ENCODE data around the gene EXOC6.

Gene EXOC6

GRCh38 chr10:93079663-93080349 lies 231.5 kb downstream of the EXOC6 start:
- Histone ChIP-seq H3K9me3 (peaks cover 2% of the 10 kb centered on the region; the same call in 1 of the 2 replicates), H3K4me2 (no peak overlapping the region), H3K27ac (no peak overlapping the region), H3K9ac (no peak overlapping the region), H3K27me3 (peaks cover 11% of the 10 kb centered on the region), H3K4me3 (no peak overlapping the region), H3K4me1 (peaks cover under 1% of the 10 kb centered on the region; the same call in 1 of the 2 replicates), H3K36me3 (no peaks in the 10 kb centered on the region), H4K20me1 (no peaks in the 10 kb centered on the region)
- TF ChIP-seq Cebpa-rat (IDR thresholded peaks at IDR 0.05), result no peak

- Histone ChIP-seq H3K27ac (no peak overlapping the region), H3K27me3 (peaks cover 5% of the 10 kb centered on the region; the same call in 1 of the 2 replicates), H4K20me1 (no peaks in the 10 kb centered on the region), H3K36me3 (no peaks in the 10 kb centered on the region), H3K9ac (no peak overlapping the region), H3K4me2 (no peak overlapping the region), H3K4me3 (no peak overlapping the region), H3K9me3 (no peaks in the 10 kb centered on the region), H3K4me1 (peaks cover 7% of the 10 kb centered on the region)
- no peak for TF ChIP-seq Cebpa-rat (IDR thresholded peaks at IDR 0.05)
Measured at GRCh38 chr10:93080350-93081046, 232.2 kb downstream of the EXOC6 start.

- no peaks in the 10 kb centered on the region for H3K36me3 ChIP-seq
- H3K4me2 ChIP-seq, result no peak overlapping the region
- no peaks in the 10 kb centered on the region for H4K20me1 ChIP-seq
- H3K9me3 ChIP-seq, result no peaks in the 10 kb centered on the region
- H3K4me1 ChIP-seq, result peaks cover 14% of the 10 kb centered on the region
- TF ChIP-seq Cebpa-rat (IDR thresholded peaks at IDR 0.05), result no peak
- H3K27ac ChIP-seq, result no peak overlapping the region
- no peak overlapping the region for H3K4me3 ChIP-seq
- H3K9ac ChIP-seq, result no peak overlapping the region
- H3K27me3 ChIP-seq, result no peaks in the 10 kb centered on the region
Measured at GRCh38 chr10:93081318-93081717, 233.0 kb downstream of the EXOC6 start.

- Histone ChIP-seq H3K9ac (no peak overlapping the region), H3K4me2 (no peak overlapping the region), H3K27me3 (no peaks in the 10 kb centered on the region), H3K27ac (no peak overlapping the region), H3K4me3 (no peak overlapping the region), H4K20me1 (no peaks in the 10 kb centered on the region), H3K9me3 (no peaks in the 10 kb centered on the region), H3K4me1 (peaks cover 14% of the 10 kb centered on the region), H3K36me3 (no peaks in the 10 kb centered on the region)
- no peak for TF ChIP-seq Cebpa-rat (IDR thresholded peaks at IDR 0.05)
Measured at GRCh38 chr10:93081834-93082233, 233.5 kb downstream of the EXOC6 start.

- H3K27ac ChIP-seq, result no peak overlapping the region
- H3K27me3 ChIP-seq, result no peaks in the 10 kb centered on the region
- H3K4me1 ChIP-seq, result peaks cover 17% of the 10 kb centered on the region
- H3K4me2 ChIP-seq, result no peak overlapping the region
- no peak for TF ChIP-seq Cebpa-rat (IDR thresholded peaks at IDR 0.05)
- H3K9me3 ChIP-seq, result no peaks in the 10 kb centered on the region
- no peak overlapping the region for H3K4me3 ChIP-seq
- H3K36me3 ChIP-seq, result no peaks in the 10 kb centered on the region
- H3K9ac ChIP-seq, result no peak overlapping the region
- no peaks in the 10 kb centered on the region for H4K20me1 ChIP-seq
Measured at GRCh38 chr10:93083743-93084539, 235.6 kb downstream of the EXOC6 start.

- Histone ChIP-seq H3K27ac (no peak overlapping the region), H4K20me1 (no peaks in the 10 kb centered on the region), H3K4me3 (no peak overlapping the region), H3K4me1 (peaks cover 17% of the 10 kb centered on the region), H3K36me3 (no peaks in the 10 kb centered on the region), H3K4me2 (peak overlapping the region; percentile 47), H3K27me3 (no peaks in the 10 kb centered on the region), H3K9me3 (no peaks in the 10 kb centered on the region), H3K9ac (no peak overlapping the region)
- TF ChIP-seq Cebpa-rat (IDR thresholded peaks at IDR 0.05), result no peak
Measured at GRCh38 chr10:93085272-93085859, 237.0 kb downstream of the EXOC6 start.

- Histone ChIP-seq H3K27me3 (no peaks in the 10 kb centered on the region), H3K27ac (no peak overlapping the region), H3K36me3 (no peaks in the 10 kb centered on the region), H3K9ac (no peak overlapping the region), H3K9me3 (no peaks in the 10 kb centered on the region), H3K4me3 (no peak overlapping the region), H3K4me1 (peaks cover 17% of the 10 kb centered on the region), H3K4me2 (no peak overlapping the region), H4K20me1 (no peaks in the 10 kb centered on the region)
- no peak for TF ChIP-seq Cebpa-rat (IDR thresholded peaks at IDR 0.05)
Measured at GRCh38 chr10:93086289-93086688, 238.0 kb downstream of the EXOC6 start.

GRCh38 chr10:93087846-93088245 lies 239.5 kb downstream of the EXOC6 start:
- H3K4me2 ChIP-seq, result no peak overlapping the region
- TF ChIP-seq Cebpa-rat (IDR thresholded peaks at IDR 0.05), result no peak
- H3K27ac ChIP-seq, result no peak overlapping the region
- H3K9ac ChIP-seq, result no peak overlapping the region
- no peaks in the 10 kb centered on the region for H4K20me1 ChIP-seq
- no peaks in the 10 kb centered on the region for H3K9me3 ChIP-seq
- H3K4me3 ChIP-seq, result no peak overlapping the region
- H3K4me1 ChIP-seq, result peaks cover 17% of the 10 kb centered on the region
- no peaks in the 10 kb centered on the region for H3K36me3 ChIP-seq
- H3K27me3 ChIP-seq, result no peaks in the 10 kb centered on the region

GRCh38 chr10:93088466-93088865 lies 240.1 kb downstream of the EXOC6 start:
- Histone ChIP-seq H3K4me1 (peaks cover 17% of the 10 kb centered on the region), H3K9me3 (no peaks in the 10 kb centered on the region)

More at GRCh38 chr10:93088466-93088865, 240.1 kb downstream of the EXOC6 start:
- H3K27me3 ChIP-seq, result no peaks in the 10 kb centered on the region
- no peak for TF ChIP-seq Cebpa-rat (IDR thresholded peaks at IDR 0.05)
- no peak overlapping the region for H3K4me3 ChIP-seq
- H3K36me3 ChIP-seq, result no peaks in the 10 kb centered on the region
- no peaks in the 10 kb centered on the region for H4K20me1 ChIP-seq
- no peak overlapping the region for H3K4me2 ChIP-seq
- H3K9ac ChIP-seq, result no peak overlapping the region
- no peak overlapping the region for H3K27ac ChIP-seq

Measured in BLaER1 (cell line).